HG03045 (cell line): ENCODE results near the gene LST1.
"Not testable (repeated sequence)": the region's sequence is repeated elsewhere in the genome, so short reads cannot be mapped to it uniquely, and the experiment has no call there.

ENCODE experiments used
- ATAC-seq: cut with Tn5 transposase; IDR thresholded peaks from one replicate; pipeline ENCODE4 v1.9.1; 2021; ENCODE audit warnings: mild to moderate bottlenecking, moderate library complexity; ENCODE audit not compliant: unreplicated experiment

The LST1 gene

DNA sequence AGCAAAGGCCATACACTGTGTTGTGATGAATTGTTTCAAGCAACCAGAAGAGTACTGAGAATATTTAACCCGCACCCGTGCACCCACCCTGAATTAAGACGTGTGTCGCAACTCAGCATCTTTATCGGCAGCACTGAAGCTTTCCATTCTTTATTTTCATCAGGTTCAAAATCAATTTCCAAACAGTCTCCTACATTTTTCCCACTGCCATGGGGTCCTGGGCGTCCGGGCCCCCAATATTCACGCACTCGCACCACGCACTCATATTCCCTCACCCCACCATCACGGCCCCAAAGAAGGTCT lies 5.7 kb upstream of the LST1 start:
- no peak for ATAC-seq

DNA sequence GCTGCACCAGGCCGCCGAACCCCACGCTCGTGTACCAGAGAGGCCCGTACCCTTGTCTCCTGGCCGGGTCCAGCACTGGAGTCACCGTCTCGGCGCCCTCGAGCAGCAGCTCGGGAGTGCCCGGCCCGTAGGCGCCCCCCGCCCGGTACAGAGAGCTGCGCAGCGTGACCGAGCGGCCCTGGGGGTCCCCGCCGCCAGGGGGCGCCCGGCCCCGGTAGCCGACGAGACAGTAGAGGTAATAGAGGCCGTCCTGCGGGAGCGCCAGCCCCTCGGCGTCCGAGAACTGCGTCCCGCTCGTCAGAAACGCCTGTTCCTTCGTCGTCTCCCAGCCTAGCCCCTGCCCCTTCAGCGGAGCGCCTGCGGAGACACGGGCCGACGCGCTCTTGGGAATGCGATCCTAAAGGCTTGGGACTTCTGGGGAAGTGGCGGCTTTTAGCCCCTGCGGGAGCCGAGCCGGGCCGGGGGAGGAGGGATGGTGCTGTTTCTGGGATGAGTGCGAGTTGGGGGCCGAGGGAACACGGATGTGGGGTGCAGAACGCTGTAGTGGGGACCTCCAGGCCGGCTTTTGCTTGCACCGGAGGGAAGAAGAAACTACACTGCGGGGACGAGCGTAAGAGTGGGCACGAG lies 5.2 kb upstream of the LST1 start:
- ATAC-seq: peak; percentile 48

DNA sequence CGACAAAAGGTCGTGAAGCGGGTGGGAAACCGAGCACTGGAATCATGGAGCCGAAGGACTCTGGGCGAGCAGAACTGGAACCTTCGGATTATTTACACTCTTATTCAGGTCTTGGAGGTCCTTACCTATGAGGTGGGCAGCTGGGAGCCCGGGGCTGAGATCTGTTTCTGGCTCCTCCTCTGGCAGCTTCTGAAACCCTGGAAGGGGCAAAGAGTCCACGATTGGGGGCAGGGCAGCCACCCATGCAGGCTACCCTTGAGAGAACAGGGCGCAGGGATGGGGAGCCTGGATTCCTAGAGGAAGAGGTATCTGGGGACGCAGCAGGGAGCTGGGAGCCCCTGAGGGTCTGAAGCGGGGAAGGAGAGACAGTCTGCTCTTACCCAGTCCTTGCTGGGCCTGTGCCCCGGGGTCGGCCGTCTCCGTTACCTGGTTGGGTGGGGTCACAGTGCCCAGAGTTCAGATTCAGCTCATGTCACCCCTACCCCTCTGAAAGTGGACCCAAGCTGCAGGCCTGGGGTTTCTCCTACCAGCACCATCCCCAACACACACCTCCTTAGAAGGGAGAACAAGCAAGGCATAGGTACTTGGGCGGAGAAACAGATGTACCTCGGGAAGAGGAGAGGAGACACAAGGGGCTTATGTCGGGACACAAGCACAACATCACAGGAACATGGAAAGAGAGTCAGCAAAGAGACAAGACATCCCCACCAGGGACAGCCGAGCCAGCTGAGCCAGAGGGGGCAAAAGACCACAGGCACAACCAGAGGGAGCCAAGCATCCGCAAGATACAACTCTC lies 4.4 kb upstream of the LST1 start:
- ATAC-seq: no peak

DNA sequence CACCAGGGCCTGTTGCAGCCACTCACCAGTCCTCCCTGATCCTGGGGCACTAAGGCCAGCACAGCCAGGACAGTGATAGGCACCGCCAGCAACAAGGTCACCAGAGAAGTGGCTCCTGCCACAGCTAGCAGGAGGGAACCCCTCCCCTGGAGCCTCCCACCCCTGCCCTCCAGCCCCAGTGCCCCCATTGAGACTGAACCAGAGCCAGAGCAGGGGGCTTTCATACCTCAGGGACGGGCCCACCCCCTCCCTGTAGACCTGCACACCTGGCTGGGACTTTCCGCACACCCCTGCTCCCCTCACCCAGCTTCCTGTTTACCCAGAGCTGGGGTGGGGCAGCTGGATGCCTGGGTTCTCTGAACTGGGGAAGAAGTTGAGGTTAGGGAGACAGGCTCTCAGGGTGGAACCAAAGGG lies 3.8 kb upstream of the LST1 start, which contains the start of gene LTB:
LTB (minus strand) TSS at position 195 of the 414 bp plus-strand sequence; CDS start at position 188, 7 bp downstream.
- ATAC-seq: no peak

DNA sequence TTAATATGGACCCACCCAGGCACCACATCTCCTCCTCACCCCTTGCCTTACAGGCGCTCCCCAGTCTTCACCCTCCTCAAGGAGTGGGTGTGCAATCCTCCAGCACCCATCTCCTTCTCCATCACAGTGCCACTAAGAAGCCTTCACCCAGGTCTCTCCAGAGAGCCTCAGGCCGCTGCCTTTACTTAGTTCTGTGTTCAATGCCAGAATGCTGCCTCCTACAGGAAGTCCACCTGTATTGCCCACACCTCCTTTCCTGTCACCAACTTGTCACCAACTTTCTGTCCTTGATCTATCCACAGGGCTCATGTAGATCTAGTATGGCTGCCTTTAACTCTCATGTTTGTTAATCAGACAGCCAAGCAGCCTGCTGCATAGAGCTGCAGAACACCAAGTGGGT lies 586 bp upstream of the LST1 start:
- no peak for ATAC-seq

DNA sequence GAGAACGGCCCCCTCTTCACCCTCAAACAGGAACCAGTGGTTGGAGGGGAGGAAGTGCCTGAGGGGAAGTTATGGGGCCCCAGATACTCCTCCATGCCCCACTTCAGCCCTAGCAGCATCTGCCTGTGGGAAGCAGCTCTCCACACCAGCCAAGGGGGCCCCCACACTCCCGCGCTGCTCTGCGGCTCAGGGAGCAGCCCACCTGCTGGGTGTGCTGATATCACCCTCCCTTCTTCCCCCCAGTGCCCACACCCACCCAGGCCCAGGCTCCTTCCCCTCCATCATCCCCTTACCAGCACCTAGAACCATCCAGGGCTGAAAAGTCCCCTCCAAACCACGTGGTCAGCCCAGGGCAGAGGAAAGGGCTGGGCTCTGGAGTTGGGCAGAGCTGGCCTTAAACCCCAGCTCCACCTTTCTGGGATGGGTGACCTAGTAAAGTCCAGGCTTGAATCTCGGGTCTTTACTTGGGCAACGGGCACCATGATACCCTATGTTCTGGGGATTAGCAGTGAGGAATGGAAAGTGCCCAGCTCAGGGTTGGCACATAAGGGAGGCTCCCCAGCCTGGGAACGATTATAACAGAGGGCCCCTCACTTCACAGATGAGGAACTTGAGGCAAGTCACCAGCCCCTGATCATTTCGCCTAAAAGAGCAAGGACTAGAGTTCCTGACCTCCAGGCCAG lies 663 bp downstream of the LST1 start:
- no peak for ATAC-seq

DNA sequence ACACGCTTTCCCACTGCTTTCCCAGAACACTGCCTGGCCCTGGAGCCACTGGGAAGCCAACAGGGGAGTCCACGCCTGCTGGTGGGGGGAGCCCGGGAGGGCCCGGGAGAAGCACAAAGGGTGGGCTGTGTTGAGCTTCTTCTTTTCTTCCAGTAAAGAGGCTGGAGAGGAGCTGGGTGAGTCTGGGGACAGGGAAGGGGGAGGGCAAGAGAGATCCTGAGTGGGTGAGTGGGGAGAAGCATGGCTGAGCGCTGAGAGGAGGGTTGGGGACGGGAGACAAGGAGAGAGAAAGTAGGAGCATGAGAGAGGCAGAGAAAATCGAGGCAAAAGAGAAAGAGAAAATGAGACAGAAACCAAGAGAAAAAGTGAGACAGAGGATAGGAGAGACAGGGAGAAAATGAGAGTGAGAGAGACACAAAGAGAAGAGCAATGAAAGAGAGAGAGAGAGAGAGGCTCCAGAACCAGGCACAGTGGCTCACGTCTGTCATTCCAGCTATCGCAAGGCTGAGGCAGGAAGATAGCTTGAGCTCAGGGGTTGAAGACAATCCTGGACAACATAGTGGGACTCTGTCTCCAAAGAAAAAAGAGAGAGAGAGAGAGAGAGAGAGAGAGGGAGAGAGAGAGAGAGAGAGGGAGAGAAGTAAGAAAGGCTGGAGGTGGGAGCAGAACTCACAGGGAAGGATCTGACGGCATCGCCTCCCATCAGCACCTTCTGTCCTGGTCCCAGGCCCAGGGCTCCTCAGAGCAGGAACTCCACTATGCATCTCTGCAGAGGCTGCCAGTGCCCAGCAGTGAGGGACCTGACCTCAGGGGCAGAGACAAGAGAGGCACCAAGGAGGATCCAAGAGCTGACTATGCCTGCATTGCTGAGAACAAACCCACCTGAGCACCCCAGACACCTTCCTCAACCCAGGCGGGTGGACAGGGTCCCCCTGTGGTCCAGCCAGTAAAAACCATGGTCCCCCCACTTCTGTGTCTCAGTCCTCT lies 2.0 kb downstream of the LST1 start:
- ATAC-seq: no peak

DNA sequence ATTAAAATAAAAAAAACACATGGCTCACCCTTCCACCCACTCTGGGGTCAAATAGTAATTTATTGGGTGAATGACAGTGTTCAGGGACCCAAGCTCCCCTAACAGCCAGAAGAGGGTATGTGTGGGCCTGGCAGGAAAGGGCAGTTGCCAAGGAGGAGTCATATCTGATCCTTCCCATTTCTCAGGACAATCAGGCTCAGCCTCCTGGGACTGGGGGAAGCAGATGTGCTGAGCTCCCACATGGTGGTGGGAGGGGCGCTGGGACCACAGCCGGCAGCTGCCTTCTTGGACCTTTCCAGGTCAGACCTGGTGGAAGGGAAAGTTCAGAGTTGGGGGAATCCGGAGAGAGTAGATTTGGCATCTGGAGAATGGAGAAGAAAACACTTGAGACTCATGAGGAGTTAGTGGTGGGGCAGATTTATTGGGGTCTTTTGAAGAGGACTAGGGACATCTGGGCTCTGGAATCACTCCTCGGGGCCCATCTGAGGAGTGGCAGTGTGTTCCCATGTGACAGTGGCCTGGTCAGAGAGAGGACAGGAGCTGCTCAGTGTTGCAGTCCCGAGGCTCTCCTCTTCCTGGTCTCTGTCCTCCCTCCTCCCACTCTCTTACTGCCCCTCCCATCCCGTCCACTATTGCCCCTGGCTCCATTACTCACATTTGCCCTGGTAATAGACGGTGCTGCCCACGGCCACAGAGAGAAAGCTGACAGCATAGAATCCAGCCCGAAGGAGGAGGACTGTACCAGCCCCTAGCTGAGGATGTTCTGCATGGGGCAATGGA lies 3.0 kb downstream of the LST1 start:
- no peak for ATAC-seq

DNA sequence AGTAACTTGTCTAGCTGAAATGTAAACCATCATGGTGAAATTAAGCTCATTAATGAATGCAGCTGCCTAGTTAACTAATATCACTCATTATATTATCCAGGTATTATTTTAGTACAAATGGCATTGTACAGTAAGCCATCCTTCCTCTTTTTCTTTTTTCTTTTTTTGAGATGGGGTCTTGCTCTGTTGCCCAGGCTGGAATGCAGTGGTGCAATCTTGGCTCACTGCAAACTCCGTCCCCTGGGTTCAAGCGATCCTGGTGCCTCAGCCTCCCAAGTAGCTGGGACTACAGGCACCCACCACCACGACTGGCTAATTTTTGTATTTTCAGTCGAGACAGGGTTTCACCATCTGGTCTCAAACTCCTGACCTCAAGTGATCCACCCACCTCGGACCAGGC lies 4.6 kb downstream of the LST1 start:
- not testable (repeated sequence) for ATAC-seq

DNA sequence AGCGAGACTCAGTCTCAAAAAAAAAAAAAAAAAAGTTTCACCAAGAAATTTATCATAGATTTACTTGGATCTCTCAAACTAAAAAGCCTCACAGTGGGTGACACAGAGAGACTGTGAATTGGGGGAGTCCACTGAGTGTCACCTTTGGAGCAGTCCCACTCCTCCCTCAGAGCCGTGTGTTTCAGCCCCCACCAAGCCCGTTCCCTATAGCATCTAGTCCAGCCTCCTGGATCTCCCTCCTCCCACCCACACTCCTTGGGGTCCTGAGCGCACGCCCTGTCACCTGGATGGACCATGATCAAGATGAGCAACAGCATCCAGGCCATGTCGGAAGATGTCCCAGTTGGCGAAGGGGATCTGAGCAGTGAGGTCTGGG lies 6.3 kb downstream of the LST1 start:
- ATAC-seq: no peak

DNA sequence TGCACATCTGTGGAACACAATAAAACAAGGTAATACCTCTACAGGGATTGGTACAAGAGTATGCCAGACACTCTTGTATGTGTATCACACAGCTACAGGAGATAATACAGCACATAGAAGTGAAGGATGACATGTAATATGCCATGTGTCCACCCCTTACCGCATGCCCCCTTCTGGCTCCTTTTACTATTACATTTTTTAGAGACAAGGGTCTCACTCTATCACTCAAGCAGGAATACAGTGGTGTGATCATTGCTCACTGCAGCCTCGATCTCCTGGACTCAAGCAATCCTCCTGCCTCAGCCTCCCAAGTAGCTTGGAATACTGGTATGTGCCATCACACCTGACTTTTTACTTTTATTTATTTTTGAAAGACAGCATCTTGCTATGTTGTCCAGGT lies 10.9 kb downstream of the LST1 start:
- no peak for ATAC-seq

DNA sequence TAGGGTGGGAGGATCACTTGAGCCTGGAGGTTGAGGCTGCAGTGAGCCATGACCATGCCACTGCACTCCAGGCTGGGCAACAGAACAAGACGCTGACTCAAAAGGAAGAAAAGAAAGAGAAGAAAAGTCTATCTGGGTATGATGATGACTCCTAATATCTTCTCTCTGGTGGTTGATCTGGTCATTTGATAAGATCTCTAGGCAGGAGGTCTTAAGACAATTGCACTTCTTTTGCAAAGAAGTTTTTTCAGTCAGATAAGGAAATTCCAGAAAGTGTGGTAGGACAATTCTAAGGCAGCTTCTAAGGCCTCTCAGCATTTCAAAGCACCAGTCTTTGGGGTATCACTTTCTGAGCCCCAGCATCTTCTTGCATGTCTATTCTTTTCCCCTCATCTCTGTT lies 21.2 kb downstream of the LST1 start:
- no peak for ATAC-seq

DNA sequence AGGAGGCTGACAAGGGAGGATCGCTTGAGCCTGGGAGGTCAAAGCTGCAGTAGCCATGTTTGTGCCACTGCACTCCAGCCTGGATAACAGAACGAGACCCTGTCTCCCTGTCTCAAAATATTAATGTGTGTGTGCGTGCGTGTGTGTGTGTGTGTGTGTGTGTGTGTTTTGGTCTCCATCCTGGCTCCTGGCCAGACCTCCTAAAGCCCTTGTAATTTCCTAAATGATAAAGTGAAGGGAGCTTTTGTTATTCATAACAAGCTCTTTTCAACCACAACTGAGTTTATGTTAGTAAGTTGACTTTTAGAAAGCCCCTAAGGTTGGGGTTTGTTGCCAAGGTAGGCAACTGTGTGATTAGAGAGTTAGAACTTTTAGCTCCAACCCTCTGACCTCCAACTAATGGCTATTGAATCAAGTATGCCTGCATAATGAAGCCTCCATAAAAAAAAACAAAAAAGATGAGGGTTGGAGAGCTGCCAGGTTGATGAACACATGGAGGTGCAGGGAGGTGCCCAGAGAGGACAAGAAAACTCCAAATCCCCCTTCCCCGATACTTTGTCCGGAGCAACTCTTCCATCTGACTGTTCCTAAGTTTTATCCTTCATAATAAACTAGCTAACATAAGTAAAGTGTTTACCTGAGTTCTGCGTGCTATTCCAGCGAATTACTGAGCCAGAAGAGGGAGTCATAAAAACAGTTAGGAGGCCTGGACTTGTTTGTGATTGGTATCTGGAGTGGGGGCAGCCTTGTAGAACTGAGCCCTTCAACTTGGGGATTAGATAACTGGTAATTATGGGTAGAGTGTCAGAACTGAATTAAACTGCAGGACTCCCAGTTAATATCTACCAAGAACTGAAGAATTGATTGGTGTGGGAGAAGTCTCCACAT lies 23.7 kb downstream of the LST1 start:
- ATAC-seq: no peak

DNA sequence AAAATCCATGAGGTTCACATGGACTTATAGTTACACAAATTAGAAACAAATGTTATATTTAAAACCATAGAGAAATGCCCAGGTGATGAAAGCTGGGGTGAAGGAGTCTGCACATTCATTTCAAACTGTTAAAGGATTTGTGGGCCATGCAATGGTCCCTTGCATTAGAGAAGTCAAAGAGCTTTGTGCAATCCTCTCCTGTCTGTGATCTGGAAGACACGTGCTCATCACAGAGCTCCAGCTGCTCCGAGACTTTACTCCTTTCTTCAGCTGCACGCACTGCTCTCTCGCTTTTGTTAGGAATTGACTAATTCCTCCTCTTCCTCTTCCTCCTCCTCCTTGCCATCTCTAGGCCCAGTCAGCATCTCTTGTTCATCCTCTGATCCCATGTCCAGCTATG lies 24.9 kb downstream of the LST1 start:
- ATAC-seq: no peak

DNA sequence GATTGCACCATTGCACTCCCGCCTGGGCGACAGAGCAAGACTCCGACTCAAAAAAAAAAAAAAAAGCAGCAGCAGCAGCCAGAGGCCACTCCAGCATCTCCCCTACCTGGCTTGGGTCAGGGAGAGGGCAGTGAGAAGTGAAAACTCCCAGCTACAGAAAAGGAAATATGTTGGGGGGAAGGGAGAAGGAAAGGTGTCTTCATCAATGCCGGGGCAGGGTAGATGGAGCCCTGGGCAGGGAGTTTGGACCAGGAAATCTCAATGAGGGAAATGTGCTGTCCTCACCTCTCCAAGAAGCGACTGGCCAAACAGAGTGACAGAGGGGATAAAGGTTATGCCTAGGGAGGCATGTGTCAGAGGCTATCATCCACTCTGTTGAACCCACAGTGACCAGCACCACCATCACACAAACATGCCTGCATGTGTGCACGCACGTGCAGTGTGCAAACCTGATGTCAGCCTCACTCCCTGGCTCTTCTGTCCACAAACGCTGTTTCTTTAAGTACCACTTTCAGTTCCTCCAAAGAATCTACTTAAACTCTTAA lies 28.1 kb downstream of the LST1 start:
- ATAC-seq: no peak

DNA sequence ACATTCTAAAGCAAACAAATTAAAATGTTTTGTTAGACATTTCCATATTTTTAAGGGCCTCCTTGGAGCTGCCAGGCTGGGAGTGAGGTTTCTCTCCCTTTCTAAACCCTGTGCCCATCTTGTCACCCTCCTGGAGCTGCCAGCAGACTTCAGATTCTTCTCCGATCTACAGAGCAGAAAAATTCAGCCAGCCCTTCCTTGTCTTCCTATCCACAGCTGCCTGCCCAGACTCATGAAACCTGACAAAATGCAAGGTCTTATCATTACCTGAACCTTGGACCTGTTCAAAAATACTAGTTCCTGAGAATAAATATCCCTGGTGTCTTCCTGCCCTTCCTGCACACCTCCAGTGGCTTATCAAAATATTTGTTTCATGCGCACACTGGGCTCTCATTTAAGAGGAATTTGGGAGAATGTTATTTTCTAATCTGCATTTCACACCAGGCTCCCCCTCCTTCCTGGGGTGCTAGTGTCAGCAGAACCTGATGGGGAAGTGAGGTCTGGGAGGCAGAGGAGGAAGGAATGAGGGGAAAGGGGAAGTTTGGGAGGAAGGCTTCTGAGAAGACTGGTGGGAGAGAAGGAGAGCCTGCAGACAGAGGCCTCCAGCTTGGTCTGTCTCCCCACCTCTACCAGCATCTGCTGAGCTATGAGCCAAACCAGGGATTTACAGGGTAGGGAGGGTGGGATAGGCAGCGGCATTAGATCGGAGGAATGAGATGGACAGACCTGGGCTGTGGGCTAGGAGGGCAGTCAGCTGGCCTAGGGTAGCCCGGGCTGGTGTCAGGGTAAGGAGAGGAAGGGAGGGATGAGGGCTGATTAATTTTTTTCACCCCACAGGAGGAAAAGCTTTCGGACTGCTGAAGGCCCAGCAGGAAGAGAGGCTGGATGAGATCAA lies 28.9 kb downstream of the LST1 start, which contains the start of gene AIF1:
AIF1 (plus strand) TSS at position 551 of the 895 bp plus-strand sequence; CDS start at position 647, 96 bp downstream.
- ATAC-seq: no peak

DNA sequence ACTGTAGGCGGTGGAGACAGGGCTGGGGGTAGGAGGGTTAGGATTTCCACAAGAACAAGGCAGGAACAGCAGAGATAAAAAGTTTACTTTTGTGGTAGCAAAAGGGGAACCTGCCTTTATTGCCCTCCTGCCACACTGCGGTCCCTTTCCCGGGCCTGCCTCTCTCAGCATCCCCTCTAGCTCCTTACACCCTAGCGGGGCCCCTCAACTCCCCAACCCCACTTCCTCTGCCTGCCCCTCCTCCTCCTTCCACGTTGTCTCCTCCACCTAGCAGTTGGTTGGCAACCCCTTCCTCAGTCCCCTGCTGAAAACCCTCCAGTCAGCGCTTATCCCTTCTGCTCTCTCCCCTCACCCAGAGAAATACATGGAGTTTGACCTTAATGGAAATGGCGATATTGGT lies 29.7 kb downstream of the LST1 start:
- ATAC-seq: no peak

DNA sequence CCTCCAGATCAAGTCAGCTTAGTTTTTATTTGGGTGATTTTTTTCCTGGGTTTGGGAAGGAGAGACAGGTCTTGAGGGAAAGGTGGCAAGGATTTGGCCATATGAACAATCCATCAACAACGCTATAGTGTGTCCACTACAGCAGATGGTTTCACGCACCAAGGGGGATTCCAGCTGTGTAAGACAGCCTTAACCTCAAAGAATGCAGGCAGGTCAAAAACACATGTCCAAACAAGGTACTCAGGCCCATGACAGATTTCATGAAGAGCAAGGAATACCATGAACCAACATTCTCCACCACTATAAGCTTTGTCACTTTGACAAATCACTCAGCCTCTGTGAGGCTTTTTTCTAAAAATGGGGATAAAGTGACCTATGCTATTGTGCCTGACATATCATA lies 30.9 kb downstream of the LST1 start:
- no peak for ATAC-seq
